Left ventricle myocardium inferior (tissue), 1 donor: ENCODE measurements around the gene SH3BP2. TPM values are rescaled to one million over a fixed set of nuclear protein-coding genes. Genes with fewer than 3 reads are reported as not detected.
A peak's percentile ranks its signal among the peaks of the same experiment; 100 is the strongest.

Experiments used
- DNase-seq: peaks from one replicate; pipeline ENCODE4 v3.0.0-alpha.2; 2020
- H3K27ac ChIP-seq: fragments of 200-600 bp; replicated peaks from 2 replicates; pipeline ENCODE4 v1.8.0; 2021
- H3K27me3 ChIP-seq: fragments of 200-600 bp; 2 replicates; pipeline ENCODE4 v1.8.0; 2021; ENCODE audit warnings: low read depth
- H3K36me3 ChIP-seq: fragments of 200-600 bp; 2 replicates; pipeline ENCODE4 v1.8.0; 2021
- H3K4me1 ChIP-seq: fragments of 200-600 bp; 2 replicates; pipeline ENCODE4 v1.8.0; 2021
- H3K4me3 ChIP-seq: fragments of 200-600 bp; 2 replicates; pipeline ENCODE4 v1.8.0; 2021; ENCODE audit warnings: mild to moderate bottlenecking, moderate library complexity
- H3K9me3 ChIP-seq: fragments of 200-600 bp; replicated peaks from 2 replicates; pipeline ENCODE4 v1.8.0; 2021
- CTCF ChIP-seq: fragments of 200-600 bp; IDR thresholded peaks from 2 replicates; pipeline ENCODE4 v1.8.0; 2021; ENCODE audit warnings: antibody characterized with exemption, mild to moderate bottlenecking, borderline replicate concordance
- intact Hi-C: fragments of 100-400 bp; cut with micrococcal nuclease; formaldehyde crosslinking; loops from one replicate; pipeline ENCODE4 v1.11.0; 2022
- long read RNA-seq: library from polyadenylated mRNA; unstranded; transcript quantifications from one replicate; pipeline ENCODE4 v2.0.0, GENCODE V29; 2021
- total RNA-seq: library from RNA; stranded (reverse); fragmentation: NEBNext Ultra II Directional; extraction: Animal tissue kit (Norgen Biotek cat#: 25700); gene quantifications from one replicate; pipeline ENCODE4 v1.2.1, GENCODE V29; 2021
- donor health status: DM: no; HTN: yes; CAD: no; lungs with severe emphysema.

The SH3BP2 gene
- 24.7 TPM for total RNA-seq
- long read RNA-seq, partial matches to known transcripts: 7 of 17 reads
- long read RNA-seq, other reads (novel, unspliced or antisense): 9 of 17 reads

GRCh38 chr4:2792711-2793585 lies at the start of gene SH3BP2:
TSS of gene SH3BP2 (plus strand) at chr4:2793085. CDS start at chr4:2820618, 27,533 bp downstream.
- intact Hi-C loops: no loop called here
- peak; percentile 92 for DNase-seq
- TF ChIP-seq CTCF: peak; percentile 22
- Histone ChIP-seq H3K27me3 (no peaks in the 10 kb centered on the region), H3K4me3 (peak within 1 kb of the TSS; percentile 80), H3K4me1 (peaks cover 81% of the 10 kb centered on the region), H3K27ac (peak within 1 kb of the TSS; percentile 94), H3K9me3 (no peaks in the 10 kb centered on the region), H3K36me3 (no peaks in the 10 kb centered on the region)

- no peak for TF ChIP-seq CTCF
- Histone ChIP-seq H3K9me3 (no peaks in the 10 kb centered on the region), H3K27me3 (no peaks in the 10 kb centered on the region), H3K36me3 (peaks cover 65% of the 10 kb centered on the region), H3K4me1 (peaks cover 21% of the 10 kb centered on the region), H3K27ac (no peak overlapping the region), H3K4me3 (no peak overlapping the region)
- no peak for DNase-seq
- intact Hi-C loops: no loop called here
These were observed 49.1 kb upstream of the SH3BP2 start for GRCh38 chr4:2743518-2744445.

GRCh38 chr4:2744576-2745270 lies 48.2 kb upstream of the SH3BP2 start:
- intact Hi-C loops: no loop called here

GRCh38 chr4:2745516-2745915 lies 47.4 kb upstream of the SH3BP2 start:
- no peak for TF ChIP-seq CTCF
- Histone ChIP-seq H3K27me3 (no peaks in the 10 kb centered on the region), H3K27ac (peak overlapping the region; percentile 58), H3K4me1 (peaks cover 37% of the 10 kb centered on the region), H3K4me3 (no peak overlapping the region), H3K9me3 (no peaks in the 10 kb centered on the region), H3K36me3 (peaks cover 65% of the 10 kb centered on the region)
- no peak for DNase-seq
- intact Hi-C loops: no loop called here

More at GRCh38 chr4:2744576-2745270, 48.2 kb upstream of the SH3BP2 start:
- no peak for TF ChIP-seq CTCF
- H3K4me1 ChIP-seq: peaks cover 29% of the 10 kb centered on the region
- H3K4me3 ChIP-seq: no peak overlapping the region
- DNase-seq: no peak
- H3K27ac ChIP-seq: no peak overlapping the region
- H3K9me3 ChIP-seq: no peaks in the 10 kb centered on the region
- H3K27me3 ChIP-seq: no peaks in the 10 kb centered on the region
- peaks cover 65% of the 10 kb centered on the region for H3K36me3 ChIP-seq
